B cell (primary cell): ENCODE data around the gene NOD2. TPM values are rescaled to one million over a fixed set of nuclear protein-coding genes. Genes with fewer than 3 reads are reported as not detected.
A peak's percentile ranks its signal among the peaks of the same experiment; 100 is the strongest.

Experiments
- ATAC-seq: fragments of 200-7000 bp; cut with Tn5 transposase; one replicate; pipeline ENCODE4 v1.10.0; 2021; ENCODE audit warnings: low read depth, mild to moderate bottlenecking, moderate number of reproducible peaks, moderate library complexity
- CTCF ChIA-PET: fragments of 350-600 bp; sonication (Branson Sonifier 250); formaldehyde crosslinking; loops from one replicate; lab custom pipeline; 2021; ENCODE audit warnings: antibody characterized with exemption, inconsistent platforms; lab: Charles Lee
- POLR2A ChIA-PET: fragments of 350-600 bp; sonication (Branson Sonifier 250); formaldehyde crosslinking; loops from one replicate; lab custom pipeline; 2021; ENCODE audit warnings: antibody characterized with exemption; lab: Charles Lee
- DNase-seq: peaks from one replicate; pipeline ENCODE4 v3.0.0; 2013
- H2AFZ ChIP-seq: 2 replicates; pipeline ENCODE4 v1.6.1; 2012; ENCODE audit warnings: mild to moderate bottlenecking, low read depth, low read length; ENCODE audit not compliant: insufficient read depth, poor library complexity, severe bottlenecking
- H3K27ac ChIP-seq, 2 donors: 1 replicate in 1 of 2; 2 replicates in 1 of 2; pipeline ENCODE4 v1.5.1; 2012 to 2013; ENCODE audit warnings: low read length in 2 of 2, mild to moderate bottlenecking in 2 of 2, moderate library complexity in 1 of 2
- H3K27me3 ChIP-seq, 4 experiments: fragments of 200-600 bp in 1 of 4; sonication (generic) in 1 of 4; replicated peaks in 1 of 4; 1 replicate in 2 of 4; 2 replicates in 2 of 4; pipeline versions ENCODE4 v1.6.1 to v1.7.0; 2013 to 2016; ENCODE audit warnings: low read length in 3 of 4, mild to moderate bottlenecking in 2 of 4, mixed read lengths in 1 of 4, moderate library complexity in 1 of 4; ENCODE audit not compliant: insufficient read depth in 4 of 4, control insufficient read depth in 3 of 4; ENCODE audit errors: control extremely low read depth in 1 of 4
- H3K36me3 ChIP-seq, 2 experiments: replicated peaks in 1 of 2; 1 replicate in 1 of 2; 2 replicates in 1 of 2; pipeline versions ENCODE4 v1.6.1 to v1.7.1; 2013; ENCODE audit warnings: low read length in 1 of 2; ENCODE audit not compliant: insufficient read depth in 2 of 2, control insufficient read depth in 1 of 2; ENCODE audit errors: control extremely low read depth in 1 of 2, extremely low read depth in 1 of 2
- H3K4me1 ChIP-seq, 2 donors: fragments of 200-600 bp in 1 of 2; sonication (generic) in 1 of 2; 1 replicate in 1 of 2; 2 replicates in 1 of 2; pipeline versions ENCODE4 v1.5.1 to v1.6.1; 2013 to 2017; ENCODE audit warnings: low read length in 2 of 2; ENCODE audit not compliant: control insufficient read depth in 2 of 2, insufficient read depth in 2 of 2
- H3K4me2 ChIP-seq: replicated peaks from 2 replicates; pipeline ENCODE3; 2012; ENCODE audit warnings: mild to moderate bottlenecking, low read depth, low read length; ENCODE audit not compliant: poor library complexity, severe bottlenecking
- H3K4me3 ChIP-seq, 5 experiments: fragments of 200-600 bp in 1 of 5; sonication (generic) in 1 of 5; 1 replicate in 3 of 5; 2 replicates in 2 of 5; pipeline versions ENCODE4 v1.5.1 to v1.7.0; 2011 to 2016; ENCODE audit warnings: low read length in 4 of 5, mild to moderate bottlenecking in 4 of 5, low read depth in 2 of 5, control low read depth in 1 of 5, moderate library complexity in 1 of 5; ENCODE audit not compliant: insufficient read depth in 1 of 5; ENCODE audit errors: control extremely low read depth in 1 of 5, extremely low read depth in 1 of 5
- H3K79me2 ChIP-seq: fragments of 200-600 bp; sonication (generic); one replicate; pipeline ENCODE4 v1.6.0; 2016; ENCODE audit warnings: low read length; ENCODE audit not compliant: control insufficient read depth, insufficient read depth
- H3K9ac ChIP-seq: fragments of 200-600 bp; sonication (generic); 2 replicates; pipeline ENCODE4 v1.6.1; 2017; ENCODE audit warnings: mild to moderate bottlenecking, low read length, moderate library complexity
- H3K9me3 ChIP-seq, 3 donors: one replicate each; pipeline versions ENCODE4 v1.6.1 to v1.7.1; 2013; ENCODE audit warnings: low read length in 2 of 3; ENCODE audit not compliant: control insufficient read depth in 2 of 3, insufficient read depth in 1 of 3; ENCODE audit errors: control extremely low read depth in 1 of 3
- H4K20me1 ChIP-seq: 2 replicates; pipeline ENCODE4 v1.6.0; 2012; ENCODE audit warnings: mild to moderate bottlenecking, low read length; ENCODE audit not compliant: insufficient read depth, control insufficient read depth, poor library complexity, severe bottlenecking
- H3K27ac Mint-ChIP-seq: one replicate; pipeline ENCODE4 v1.8.0; 2021; ENCODE audit warnings: mixed read lengths
- H3K27me3 Mint-ChIP-seq: one replicate; pipeline ENCODE4 v1.8.0; 2021; ENCODE audit warnings: mixed read lengths
- H3K4me1 Mint-ChIP-seq: one replicate; pipeline ENCODE4 v1.8.0; 2021; ENCODE audit warnings: mixed read lengths
- H3K4me3 Mint-ChIP-seq: one replicate; pipeline ENCODE4 v1.8.0; 2021; ENCODE audit warnings: mixed read lengths
- H3K9me3 Mint-ChIP-seq: one replicate; pipeline ENCODE4 v1.8.0; 2022; ENCODE audit warnings: mixed read lengths; ENCODE audit not compliant: insufficient read depth
- CTCF ChIP-seq: fragments of 200-600 bp; IDR thresholded peaks from one replicate; pipeline ENCODE4 v1.8.0; 2022; ENCODE audit warnings: antibody characterized with exemption, mild to moderate bottlenecking
- EZH2 ChIP-seq: IDR thresholded peaks from 2 replicates; pipeline ENCODE4 v1.6.1; 2012; ENCODE audit warnings: borderline replicate concordance, low read depth, mild to moderate bottlenecking, moderate library complexity, low read length; ENCODE audit not compliant: insufficient read depth, poor library complexity, severe bottlenecking
- WGBS: methylation state at CpG from one replicate; pipeline ENCODE4 v1.1.5; 2013; ENCODE audit warnings: missing lambda C conversion rate; ENCODE audit not compliant: insufficient coverage; 5-methylcytosine and 5-hydroxymethylcytosine counted together
- intact Hi-C: fragments of 100-400 bp; cut with micrococcal nuclease; formaldehyde crosslinking; loops from one replicate; pipeline ENCODE4 v1.10.0; 2022
- polyA plus RNA-seq: library from polyadenylated mRNA; depleted of rRNA; stranded (reverse); fragments of >200 nt; gene quantifications from 2 replicates; pipeline ENCODE4 v1.2.3, GENCODE V29; 2012
- total RNA-seq, 2 donors: library from RNA; stranded (reverse); fragments of 120-200 nt in 1 of 2; gene quantifications; 1 replicate in 1 of 2; 2 replicates in 1 of 2; pipeline versions ENCODE4 v1.2.3 to v1.2.4, GENCODE V29; 2013 to 2022

Gene NOD2
- total and polyA plus RNA-seq, 2 donors (not counting 1 experiment from before 2014, with no cell fraction given), result 1.2 to 1.8 TPM

GRCh38 chr16:50644729-50645128 lies 48.7 kb upstream of the NOD2 start:
- Mint-ChIP-seq H3K4me1 (no peaks in the 10 kb centered on the region), H3K4me3 (no peak overlapping the region), H3K27ac (no peak overlapping the region), H3K27me3 (peaks cover 16% of the 10 kb centered on the region), H3K9me3 (no peaks in the 10 kb centered on the region)
- WGBS, result 53% methylated on average over 6 of the region's 6 CpGs
- Histone ChIP-seq H3K79me2 (no peaks in the 10 kb centered on the region), H3K4me3 (no peak overlapping the region), H3K27me3 (peaks cover 0 to 6% (median 0%) of the 10 kb centered on the region in 4 experiments), H3K4me2 (no peak overlapping the region), H3K36me3 (no peaks in the 10 kb centered on the region), H2AFZ (peak overlapping the region; percentile 15), H4K20me1 (no peaks in the 10 kb centered on the region), H3K9ac (no peak overlapping the region), H3K27ac (no peak overlapping the region), H3K9me3 (no peaks in the 10 kb centered on the region), H3K4me1 (no peaks in the 10 kb centered on the region)
- peak; percentile 68 for ATAC-seq
- peak; percentile 47 for DNase-seq
- CTCF ChIA-PET, result interaction anchor here (0.7 to 1.9 kb wide), 28 partner anchors 12 to 620 kb away, joined by 3 to 12 read pairs (median 4); partner anchors contain the start of gene CNEP1R1
- POLR2A ChIA-PET, result interaction anchor here (0.6 kb wide), 1 partner anchor 281 kb away, joined by 3 read pairs; no protein-coding TSS in a partner anchor
- TF ChIP-seq EZH2 (no peak), CTCF (peak; percentile 59)
- intact Hi-C loops, result loop anchor here (1.0 to 10.0 kb wide), 2 partner anchors 290 to 430 kb away; no protein-coding TSS in a partner anchor

- no peaks in the 10 kb centered on the region for H3K79me2 ChIP-seq
- H3K4me3 Mint-ChIP-seq, result no peak overlapping the region
- no peak overlapping the region for H3K27ac Mint-ChIP-seq
- DNase-seq (no peak), ATAC-seq (no peak)
- no peaks in the 10 kb centered on the region for H3K4me1 Mint-ChIP-seq
- no peak overlapping the region for H3K4me2 ChIP-seq
- no peak overlapping the region for H3K9ac ChIP-seq
- no peaks in the 10 kb centered on the region for H4K20me1 ChIP-seq
- H2AFZ ChIP-seq, result no peak overlapping the region
- TF ChIP-seq CTCF (no peak), EZH2 (no peak)
- 89% methylated on average over 15 of the region's 20 CpGs for WGBS
- ChIA-PET POLR2A (no interaction called here), CTCF (interaction anchor here (0.7 to 1.9 kb wide), 16 partner anchors 17 to 621 kb away, joined by 3 to 12 read pairs (median 4); partner anchors contain the start of gene CNEP1R1)
- H3K27me3 Mint-ChIP-seq, result peaks cover 11% of the 10 kb centered on the region
- H3K4me1 ChIP-seq, result no peaks in the 10 kb centered on the region
- no peaks in the 10 kb centered on the region for H3K9me3 ChIP-seq
- no peaks in the 10 kb centered on the region for H3K36me3 ChIP-seq
- H3K27ac ChIP-seq, result no peak overlapping the region
- no peaks in the 10 kb centered on the region for H3K9me3 Mint-ChIP-seq
- peaks cover 0 to 6% (median 0%) of the 10 kb centered on the region in 4 experiments for H3K27me3 ChIP-seq
- intact Hi-C loops, result loop anchor here (10.0 kb wide), 1 partner anchor 291 kb away; no protein-coding TSS in a partner anchor
- no peak overlapping the region for H3K4me3 ChIP-seq
Observed at GRCh38 chr16:50645563-50646220, 47.7 kb upstream of the NOD2 start.
